Transverse colon (tissue), 4 donors: ENCODE measurements around the gene LRRC4C. TPM values are rescaled to one million over a fixed set of nuclear protein-coding genes. Genes with fewer than 3 reads are reported as not detected.

Experiments used
- DNase-seq: peaks from one replicate; pipeline ENCODE4 v3.0.0-alpha.2; 2019
- H3K27ac ChIP-seq, 4 donors: fragments of 200-600 bp; sonication (generic); 2 replicates each; pipeline ENCODE4 v1.5.1; 2016 to 2018; ENCODE audit warnings: inconsistent platforms in 4 of 4
- H3K27me3 ChIP-seq: fragments of 200-600 bp; sonication (generic); 2 replicates; pipeline ENCODE4 v1.5.1; 2017; ENCODE audit warnings: inconsistent platforms
- H3K36me3 ChIP-seq, 4 donors: fragments of 200-600 bp; sonication (generic); 2 replicates each; pipeline ENCODE4 v1.5.1; 2017 to 2019; ENCODE audit warnings: inconsistent platforms in 4 of 4
- H3K4me1 ChIP-seq, 4 donors: fragments of 200-600 bp; sonication (generic); 2 replicates each; pipeline ENCODE4 v1.5.1; 2017 to 2020; ENCODE audit warnings: inconsistent platforms in 4 of 4
- H3K4me3 ChIP-seq, 4 donors: fragments of 200-600 bp; sonication (generic); 1 replicate in 1 of 4; 2 replicates in 3 of 4; pipeline versions ENCODE4 v1.5.1 to v1.6.1; 2017 to 2019; ENCODE audit warnings: inconsistent platforms in 4 of 4
- H3K9me3 ChIP-seq, 2 donors: fragments of 200-600 bp; sonication (generic); 2 replicates each; pipeline ENCODE4 v1.5.1; 2017 to 2019; ENCODE audit warnings: inconsistent platforms in 2 of 2
- EP300 ChIP-seq: sonication (generic); formaldehyde crosslinking; IDR thresholded peaks from one replicate; pipeline ENCODE4 v1.6.1; 2017; ENCODE audit warnings: antibody characterized with exemption, low read depth
- POLR2A ChIP-seq: fragments of 450-650 bp; IDR thresholded peaks from one replicate; pipeline ENCODE4 v1.6.1; 2016; ENCODE audit warnings: antibody characterized with exemption, mild to moderate bottlenecking, moderate library complexity
- POLR2AphosphoS5 ChIP-seq, 3 donors: sonication (generic); formaldehyde crosslinking; IDR thresholded peaks; one replicate each; pipeline ENCODE4 v1.6.1; 2016; ENCODE audit warnings: antibody characterized with exemption in 3 of 3
- WGBS, 2 donors: methylation state at CpG; one replicate each; pipeline ENCODE4 v1.1.5; 2018; ENCODE audit warnings: low coverage in 1 of 2; 5-methylcytosine and 5-hydroxymethylcytosine counted together
- in situ Hi-C, 4 donors: fragments of 200-750 bp; cut with MboI; loops; one replicate each; pipeline versions ENCODE4 v1.15.0 to v1.15.1; 2017; ENCODE audit warnings: low sequenced_read_pairs in 3 of 4, low pct_ligation_motif_present in 1 of 4, low pct_unique_long_range_greater_than_20kb in 1 of 4
- intact Hi-C: fragments of 100-400 bp; cut with DNase I; formaldehyde crosslinking; loops from one replicate; pipeline ENCODE4 v1.15.1; 2023; ENCODE audit warnings: low total_unique reads
- total RNA-seq, 4 donors: library from RNA; depleted of rRNA; stranded (reverse); fragments of >200 nt; gene quantifications; one replicate each; pipeline ENCODE4 v1.1.0, GENCODE V29; 2016
- TF ChIP-seq, protein P1 (sequence below), 5 experiments: fragments of 200-600 bp in 3 of 5; fragments of 450-650 bp in 2 of 5; sonication (generic) in 3 of 5; IDR thresholded peaks; 1 replicate in 2 of 5; 2 replicates in 3 of 5; pipeline ENCODE4 v1.5.1; 2016 to 2017; ENCODE audit warnings: antibody characterized with exemption in 5 of 5, inconsistent platforms in 3 of 5, mild to moderate bottlenecking in 2 of 5, moderate library complexity in 1 of 5

Gene LRRC4C
- total RNA-seq, 4 donors from 2014 or later = 0.55 to 1.9 (median 0.64) TPM; not detected in 1

- Histone ChIP-seq H3K4me3 (no peak overlapping the region), H3K27me3 (no peaks in the 10 kb centered on the region), H3K4me1 (no peaks in the 10 kb centered on the region), H3K36me3 (no peaks in the 10 kb centered on the region), H3K9me3 (no peaks in the 10 kb centered on the region), H3K27ac (no peak overlapping the region)
- WGBS, 2 donors = 25 to 32% methylated on average over 1 of the region's 1 CpG
- intact Hi-C loops = no loop called here
- in situ Hi-C loops = no loop called here
- no peak for DNase-seq
- TF ChIP-seq POLR2AphosphoS5 (IDR thresholded peaks at IDR 0.05) (no peak), EP300 (no peak)
- TF ChIP-seq, protein P1, sequence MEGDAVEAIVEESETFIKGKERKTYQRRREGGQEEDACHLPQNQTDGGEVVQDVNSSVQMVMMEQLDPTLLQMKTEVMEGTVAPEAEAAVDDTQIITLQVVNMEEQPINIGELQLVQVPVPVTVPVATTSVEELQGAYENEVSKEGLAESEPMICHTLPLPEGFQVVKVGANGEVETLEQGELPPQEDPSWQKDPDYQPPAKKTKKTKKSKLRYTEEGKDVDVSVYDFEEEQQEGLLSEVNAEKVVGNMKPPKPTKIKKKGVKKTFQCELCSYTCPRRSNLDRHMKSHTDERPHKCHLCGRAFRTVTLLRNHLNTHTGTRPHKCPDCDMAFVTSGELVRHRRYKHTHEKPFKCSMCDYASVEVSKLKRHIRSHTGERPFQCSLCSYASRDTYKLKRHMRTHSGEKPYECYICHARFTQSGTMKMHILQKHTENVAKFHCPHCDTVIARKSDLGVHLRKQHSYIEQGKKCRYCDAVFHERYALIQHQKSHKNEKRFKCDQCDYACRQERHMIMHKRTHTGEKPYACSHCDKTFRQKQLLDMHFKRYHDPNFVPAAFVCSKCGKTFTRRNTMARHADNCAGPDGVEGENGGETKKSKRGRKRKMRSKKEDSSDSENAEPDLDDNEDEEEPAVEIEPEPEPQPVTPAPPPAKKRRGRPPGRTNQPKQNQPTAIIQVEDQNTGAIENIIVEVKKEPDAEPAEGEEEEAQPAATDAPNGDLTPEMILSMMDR (IDR thresholded peaks at IDR 0.05) = no peak
Observed at GRCh38 chr11:40403321-40403720, 1056.1 kb downstream of the LRRC4C start.

DNA sequence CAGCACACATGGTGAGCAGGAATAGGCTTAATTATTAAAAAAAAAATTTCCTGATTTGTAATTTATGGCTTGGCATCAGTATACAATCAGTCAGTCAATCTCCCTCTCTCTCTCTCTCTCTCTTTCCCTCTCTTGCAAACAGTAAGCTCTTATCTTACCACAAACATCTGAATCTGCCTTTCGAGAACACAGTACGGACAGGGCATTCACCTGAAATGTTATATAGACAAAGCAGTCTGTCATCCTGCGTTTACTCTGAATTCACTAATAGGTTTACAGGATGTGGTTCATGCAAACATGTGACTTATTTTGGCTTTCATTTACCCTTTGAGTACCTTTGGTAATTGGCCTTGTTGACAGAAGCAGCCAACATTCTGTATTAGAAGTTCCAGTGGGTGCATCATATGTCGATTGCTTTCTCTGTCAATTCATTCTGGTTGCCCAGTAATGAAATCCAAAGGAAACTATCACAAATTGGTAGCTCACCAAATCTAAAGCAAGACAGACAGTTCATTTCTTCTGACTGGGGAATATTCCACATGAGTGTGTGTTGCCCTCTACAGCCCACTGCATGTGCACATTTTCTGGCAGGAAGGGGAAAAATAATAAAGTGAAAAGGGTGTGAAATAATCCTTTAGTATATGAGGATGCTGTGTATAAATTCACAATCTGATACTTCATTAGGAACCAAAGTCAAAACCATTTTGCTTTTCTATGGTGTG lies 1058.2 kb downstream of the LRRC4C start:
- in situ Hi-C loops = no loop called here
- TF ChIP-seq, protein P1 (IDR thresholded peaks at IDR 0.05) = no peak
- TF ChIP-seq POLR2A (no peak), POLR2AphosphoS5 (IDR thresholded peaks at IDR 0.05) (no peak), EP300 (no peak)
- H3K4me1 ChIP-seq = no peaks in the 10 kb centered on the region
- H3K27me3 ChIP-seq = no peaks in the 10 kb centered on the region
- intact Hi-C loops = no loop called here
- H3K4me3 ChIP-seq = no peak overlapping the region
- no peaks in the 10 kb centered on the region for H3K36me3 ChIP-seq
- 24 to 28% methylated on average over 3 to 4 of the region's 4 CpGs for WGBS, 2 donors
- no peak for DNase-seq
- no peak overlapping the region for H3K27ac ChIP-seq
- H3K9me3 ChIP-seq = no peaks in the 10 kb centered on the region

GRCh38 chr11:40397141-40397540 lies 1062.3 kb downstream of the LRRC4C start:
- Histone ChIP-seq H3K36me3 (no peaks in the 10 kb centered on the region), H3K27ac (no peak overlapping the region), H3K9me3 (no peaks in the 10 kb centered on the region), H3K27me3 (no peaks in the 10 kb centered on the region), H3K4me1 (no peaks in the 10 kb centered on the region), H3K4me3 (no peak overlapping the region)
- 46 to 50% methylated on average over 3 of the region's 3 CpGs for WGBS, 2 donors
- no peak for DNase-seq
- in situ Hi-C loops (no loop called here), intact Hi-C loops (no loop called here)
- TF ChIP-seq, protein P1 (IDR thresholded peaks at IDR 0.05) = no peak
- TF ChIP-seq POLR2A = no peak

DNA sequence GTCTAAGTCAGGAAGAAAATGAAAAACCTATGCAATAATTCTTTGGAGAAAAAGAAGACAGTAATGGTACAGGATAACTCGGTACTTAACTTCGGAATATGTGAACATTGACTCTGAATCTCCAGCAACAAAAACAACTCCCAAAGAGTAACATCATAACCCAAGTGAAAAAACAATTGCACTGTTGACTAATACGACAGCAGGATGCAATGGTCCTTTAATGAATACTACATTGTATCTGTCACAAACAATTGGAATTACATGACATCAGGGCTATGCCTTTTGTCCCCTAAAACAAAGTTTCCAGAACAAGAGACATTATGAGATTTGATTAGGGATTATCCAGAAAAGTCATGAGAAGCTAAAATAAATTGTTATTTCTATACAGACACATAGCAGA lies 1065.9 kb downstream of the LRRC4C start:
- in situ Hi-C loops = no loop called here
- H3K4me1 ChIP-seq = no peaks in the 10 kb centered on the region
- H3K4me3 ChIP-seq = no peak overlapping the region
- H3K9me3 ChIP-seq = no peaks in the 10 kb centered on the region
- DNase-seq = no peak
- WGBS, 2 donors = 80 to 86% methylated on average over 3 of the region's 3 CpGs
- intact Hi-C loops = loop anchor here (5.0 kb wide), 1 partner anchor 1386 kb away; no protein-coding TSS in a partner anchor
- H3K27me3 ChIP-seq = no peaks in the 10 kb centered on the region
- no peak overlapping the region for H3K27ac ChIP-seq
- TF ChIP-seq POLR2A (no peak), POLR2AphosphoS5 (IDR thresholded peaks at IDR 0.05) (no peak), EP300 (no peak)
- TF ChIP-seq, protein P1 (IDR thresholded peaks at IDR 0.05) = no peak
- no peaks in the 10 kb centered on the region for H3K36me3 ChIP-seq
